Measurements from ENCODE around the gene DLG3. TPM values are rescaled to one million over a fixed set of nuclear protein-coding genes. Genes with fewer than 3 reads are reported as not detected.

DLG3 gene
- total and polyA plus RNA-seq, 12 donors: 5.7 to 13.1 (median 10.4) TPM

- Histone ChIP-seq H3K27me3 (peaks cover 0 to 44% (median 0%) of the 10 kb centered on the region in 7 donors), H3K27ac (peak overlapping the region in 2 of 10 donors; percentile 81 to 85), H3K4me3 (peak overlapping the region in 4 of 10 donors; percentile 37 to 63 (median 58)), H3K9me3 (no peaks in the 10 kb centered on the region), H3K36me3 (no peaks in the 10 kb centered on the region), H3K4me1 (peaks cover 0 to 14% (median 0%) of the 10 kb centered on the region in 9 donors)
- ATAC-seq (no peak), DNase-seq (no peak)
- WGBS, 2 donors: 58 to 65% methylated on average over 2 of the region's 2 CpGs
- intact Hi-C loops (cut with DNase I): loop anchor here in 4 of 10 donors (2.0 to 10.0 kb wide), 2 partner anchors 21 to 209 kb away; no protein-coding TSS in a partner anchor
- TF ChIP-seq CTCF (IDR thresholded peaks at IDR 0.05): no peak
These were observed 11.6 kb downstream of the DLG3 start for GRCh38 chrX:70456256-70456655.

GRCh38 chrX:70461026-70461425 is 16.4 kb downstream of the DLG3 start:
- ATAC-seq: no peak
- 92 to 100% methylated on average over 2 of the region's 2 CpGs for WGBS, 2 donors
- Histone ChIP-seq H3K36me3 (no peaks in the 10 kb centered on the region), H3K9me3 (no peaks in the 10 kb centered on the region), H3K27ac (no peak overlapping the region), H3K4me1 (peaks cover 0 to 1% (median 0%) of the 10 kb centered on the region in 9 donors), H3K4me3 (no peak overlapping the region), H3K27me3 (peaks cover 0 to 19% (median 0%) of the 10 kb centered on the region in 7 donors)
- DNase-seq: no peak
- intact Hi-C loops (cut with DNase I): no loop called here
- no peak for TF ChIP-seq CTCF (IDR thresholded peaks at IDR 0.05)

GRCh38 chrX:70464051-70464450 is 19.4 kb downstream of the DLG3 start:
- no peaks in the 10 kb centered on the region for H3K9me3 ChIP-seq
- DNase-seq: no peak
- ATAC-seq: no peak
- no peaks in the 10 kb centered on the region for H3K36me3 ChIP-seq
- TF ChIP-seq CTCF (IDR thresholded peaks at IDR 0.05): no peak
- H3K27me3 ChIP-seq: peaks cover 0 to 7% (median 0%) of the 10 kb centered on the region in 7 donors
- H3K4me1 ChIP-seq: no peaks in the 10 kb centered on the region
- H3K4me3 ChIP-seq: no peak overlapping the region
- intact Hi-C loops (cut with DNase I): no loop called here
- H3K27ac ChIP-seq: no peak overlapping the region

- Histone ChIP-seq H3K4me1 (peaks cover 0 to 9% (median 0%) of the 10 kb centered on the region in 9 donors), H3K36me3 (no peaks in the 10 kb centered on the region), H3K27ac (no peak overlapping the region), H3K27me3 (peaks cover 0 to 9% (median 0%) of the 10 kb centered on the region in 7 donors), H3K4me3 (no peak overlapping the region), H3K9me3 (no peaks in the 10 kb centered on the region)
- DNase-seq: no peak
- no peak for ATAC-seq
- no peak for TF ChIP-seq CTCF (IDR thresholded peaks at IDR 0.05)
- intact Hi-C loops (cut with DNase I): no loop called here
These were observed 22.3 kb downstream of the DLG3 start for GRCh38 chrX:70466968-70467367.

All from heart right ventricle (tissue), 16 donors.